Spleen (tissue), 11 donors: ENCODE results near the gene C20orf141. TPM values are rescaled to one million over a fixed set of nuclear protein-coding genes. Genes with fewer than 3 reads are reported as not detected.

Experiments used
- DNase-seq: peaks from one replicate; pipeline ENCODE4 v3.0.0-alpha.2; 2020
- H3K27ac ChIP-seq, 8 donors: fragments of 200-600 bp; sonication (generic) in 7 of 8; 1 replicate in 4 of 8; 2 replicates in 4 of 8; pipeline versions ENCODE4 v1.5.0 to v1.8.0; 2016 to 2021; ENCODE audit warnings: inconsistent platforms in 4 of 8, mild to moderate bottlenecking in 4 of 8, moderate library complexity in 1 of 8
- H3K27me3 ChIP-seq, 7 donors: fragments of 200-600 bp; sonication (generic) in 6 of 7; replicated peaks in 1 of 7; 1 replicate in 4 of 7; 2 replicates in 3 of 7; pipeline versions ENCODE4 v1.5.0 to v1.8.0; 2016 to 2021; ENCODE audit warnings: inconsistent platforms in 3 of 7, mild to moderate bottlenecking in 1 of 7
- H3K36me3 ChIP-seq, 6 donors: fragments of 200-600 bp; sonication (generic) in 5 of 6; 1 replicate in 4 of 6; 2 replicates in 2 of 6; pipeline versions ENCODE4 v1.5.0 to v1.8.0; 2016 to 2021; ENCODE audit warnings: inconsistent platforms in 2 of 6
- H3K4me1 ChIP-seq, 6 donors: fragments of 200-600 bp; sonication (generic) in 5 of 6; 1 replicate in 3 of 6; 2 replicates in 3 of 6; pipeline versions ENCODE4 v1.5.0 to v1.8.0; 2016 to 2021; ENCODE audit warnings: inconsistent platforms in 3 of 6
- H3K4me3 ChIP-seq, 8 donors: fragments of 200-600 bp; sonication (generic) in 7 of 8; 1 replicate in 4 of 8; 2 replicates in 4 of 8; pipeline versions ENCODE4 v1.5.0 to v1.8.0; 2016 to 2021; ENCODE audit warnings: inconsistent platforms in 4 of 8, mild to moderate bottlenecking in 4 of 8, moderate library complexity in 2 of 8
- H3K9me3 ChIP-seq, 8 donors: fragments of 200-600 bp; sonication (generic) in 7 of 8; 1 replicate in 4 of 8; 2 replicates in 4 of 8; pipeline versions ENCODE4 v1.5.0 to v1.8.0; 2016 to 2021; ENCODE audit warnings: inconsistent platforms in 4 of 8
- POLR2A ChIP-seq, 3 donors: fragments of 450-650 bp; IDR thresholded peaks; one replicate each; pipeline ENCODE4 v1.5.1; 2017; ENCODE audit warnings: antibody characterized with exemption in 3 of 3, mild to moderate bottlenecking in 1 of 3
- POLR2AphosphoS5 ChIP-seq, 3 donors: sonication (generic); formaldehyde crosslinking; IDR thresholded peaks; one replicate each; pipeline ENCODE4 v1.5.1; 2017; ENCODE audit warnings: antibody characterized with exemption in 3 of 3
- WGBS, 5 donors: extraction: QIAGEN DNeasy Blood & Tissue Kit in 3 of 5; methylation state at CpG; one replicate each; pipeline versions ENCODE4 v1.1.5 to v1.1.7; 2013 to 2018; 5-methylcytosine and 5-hydroxymethylcytosine counted together
- intact Hi-C: fragments of 100-400 bp; cut with DNase I; formaldehyde crosslinking; loops from one replicate; pipeline ENCODE4 v1.15.0; 2023; ENCODE audit warnings: low total_unique reads
- polyA plus RNA-seq, 3 donors: library from polyadenylated mRNA; stranded (reverse); fragments of 200-250 nt; gene quantifications; one replicate each; pipeline ENCODE4 v1.2.1, GENCODE V29; 2013
- total RNA-seq, 7 donors: library from RNA; depleted of rRNA in 3 of 7; stranded (reverse); fragments of >200 nt in 3 of 7; fragmentation: NEBNext Ultra II Directional in 4 of 7; extraction: Animal tissue kit (Norgen Biotek cat#: 25700) in 4 of 7; gene quantifications; one replicate each; pipeline versions ENCODE4 v1.1.0 to v1.2.1, GENCODE V29; 2016 to 2021
- TF ChIP-seq, protein P1 (sequence below), 11 experiments: fragments of 200-600 bp in 7 of 11; fragments of 450-650 bp in 4 of 11; sonication (generic) in 4 of 11; IDR thresholded peaks in 8 of 11; conservative IDR thresholded peaks in 3 of 11; 1 replicate in 7 of 11; 2 replicates in 4 of 11; pipeline versions ENCODE4 v1.4.0 to v1.8.0; 2016 to 2021; ENCODE audit warnings: antibody characterized with exemption in 11 of 11, inconsistent platforms in 4 of 11, mild to moderate bottlenecking in 1 of 11
- donor health status: healthy with polysubstance abuse.
- donor health status: DM: no; HTN: no; CAD: no; lungs with moderate emphysema.
- donor health status: DM: no; HTN: no; CAD: no.
- donor health status: Bipolar disorder and iron deficiency.
- donor health status: healthy.
- donor health status: DM: no; HTN: no; CAD: no.
- donor health status: DM: yes; HTN: yes; CAD: no.

C20orf141 gene
- total and polyA plus RNA-seq, 10 donors, result not detected

- H3K9me3 ChIP-seq, result no peaks in the 10 kb centered on the region
- peak within 1 kb of the TSS; percentile 73 to 98 (median 96) for H3K4me3 ChIP-seq
- intact Hi-C loops, result no loop called here
- TF ChIP-seq POLR2AphosphoS5 (IDR thresholded peaks at IDR 0.05), result peak; percentile 91 to 95 (median 93)
- TF ChIP-seq POLR2A (IDR thresholded peaks at IDR 0.05), result peak in 1 of 3 donors; percentile 64
- TF ChIP-seq, protein P1, sequence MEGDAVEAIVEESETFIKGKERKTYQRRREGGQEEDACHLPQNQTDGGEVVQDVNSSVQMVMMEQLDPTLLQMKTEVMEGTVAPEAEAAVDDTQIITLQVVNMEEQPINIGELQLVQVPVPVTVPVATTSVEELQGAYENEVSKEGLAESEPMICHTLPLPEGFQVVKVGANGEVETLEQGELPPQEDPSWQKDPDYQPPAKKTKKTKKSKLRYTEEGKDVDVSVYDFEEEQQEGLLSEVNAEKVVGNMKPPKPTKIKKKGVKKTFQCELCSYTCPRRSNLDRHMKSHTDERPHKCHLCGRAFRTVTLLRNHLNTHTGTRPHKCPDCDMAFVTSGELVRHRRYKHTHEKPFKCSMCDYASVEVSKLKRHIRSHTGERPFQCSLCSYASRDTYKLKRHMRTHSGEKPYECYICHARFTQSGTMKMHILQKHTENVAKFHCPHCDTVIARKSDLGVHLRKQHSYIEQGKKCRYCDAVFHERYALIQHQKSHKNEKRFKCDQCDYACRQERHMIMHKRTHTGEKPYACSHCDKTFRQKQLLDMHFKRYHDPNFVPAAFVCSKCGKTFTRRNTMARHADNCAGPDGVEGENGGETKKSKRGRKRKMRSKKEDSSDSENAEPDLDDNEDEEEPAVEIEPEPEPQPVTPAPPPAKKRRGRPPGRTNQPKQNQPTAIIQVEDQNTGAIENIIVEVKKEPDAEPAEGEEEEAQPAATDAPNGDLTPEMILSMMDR (IDR thresholded peaks at IDR 0.05 in 8 of 11, conservative IDR thresholded peaks at IDR 0.05 in 3 of 11), result no peak
- H3K27me3 ChIP-seq, result no peaks in the 10 kb centered on the region
- DNase-seq, result peak; percentile 97
- peaks cover 8 to 45% (median 32%) of the 10 kb centered on the region in 6 donors for H3K4me1 ChIP-seq
- peak within 1 kb of the TSS; percentile 89 to 97 (median 96) for H3K27ac ChIP-seq
- H3K36me3 ChIP-seq, result peaks cover 0 to 43% (median 3%) of the 10 kb centered on the region in 6 donors
- 0 to 10% (median 4%) methylated on average over 25 to 98 of the region's 98 CpGs for WGBS, 5 donors
These were observed 25.6 kb downstream of the C20orf141 start, which contains the start of the genes PCED1A and VPS16 for GRCh38 chr20:2840138-2840966. Gene PCED1A, minus strand, starts transcription at chr20:2840655. Its CDS starts 743 bp downstream, at chr20:2839912. Gene VPS16, plus strand, starts transcription at chr20:2840745. Its CDS starts 30 bp downstream, at chr20:2840775.

- no peaks in the 10 kb centered on the region for H3K27me3 ChIP-seq
- 8 to 12% (median 9%) methylated on average over 22 to 33 of the region's 33 CpGs for WGBS, 5 donors
These were observed 26.3 kb downstream of the C20orf141 start for GRCh38 chr20:2840967-2841531.

GRCh38 chr20:2845607-2846006 is 30.8 kb downstream of the C20orf141 start:
- Histone ChIP-seq H3K9me3 (no peaks in the 10 kb centered on the region), H3K4me1 (peaks cover 0 to 24% (median 14%) of the 10 kb centered on the region in 6 donors), H3K36me3 (peaks cover 0 to 34% (median 0%) of the 10 kb centered on the region in 6 donors), H3K4me3 (no peak overlapping the region), H3K27ac (no peak overlapping the region), H3K27me3 (no peaks in the 10 kb centered on the region)
- intact Hi-C loops, result no loop called here
- no peak for DNase-seq
- TF ChIP-seq POLR2AphosphoS5 (IDR thresholded peaks at IDR 0.05) (no peak), POLR2A (IDR thresholded peaks at IDR 0.05) (no peak)
- TF ChIP-seq, protein P1 (IDR thresholded peaks at IDR 0.05 in 8 of 11, conservative IDR thresholded peaks at IDR 0.05 in 3 of 11), result no peak
- WGBS, 5 donors, result 60 to 76% (median 72%) methylated on average over 2 of the region's 2 CpGs

More at GRCh38 chr20:2840967-2841531, 26.3 kb downstream of the C20orf141 start:
- Histone ChIP-seq H3K4me3 (peak overlapping the region; percentile 73 to 98 (median 96)), H3K4me1 (peaks cover 8 to 45% (median 32%) of the 10 kb centered on the region in 6 donors), H3K27ac (peak overlapping the region; percentile 89 to 97 (median 96)), H3K9me3 (no peaks in the 10 kb centered on the region), H3K36me3 (peaks cover 0 to 36% (median 3%) of the 10 kb centered on the region in 6 donors)
- TF ChIP-seq POLR2A (IDR thresholded peaks at IDR 0.05) (no peak), POLR2AphosphoS5 (IDR thresholded peaks at IDR 0.05) (no peak)
- DNase-seq, result peak; percentile 90
- intact Hi-C loops, result no loop called here

- intact Hi-C loops, result no loop called here
- no peak overlapping the region for H3K4me3 ChIP-seq
- peaks cover 0 to 16% (median 5%) of the 10 kb centered on the region in 6 donors for H3K4me1 ChIP-seq
- H3K27ac ChIP-seq, result no peak overlapping the region
- DNase-seq, result no peak
- no peaks in the 10 kb centered on the region for H3K27me3 ChIP-seq
- H3K36me3 ChIP-seq, result peaks cover 0 to 34% (median 0%) of the 10 kb centered on the region in 6 donors
- no peaks in the 10 kb centered on the region for H3K9me3 ChIP-seq
- WGBS, 5 donors, result 53 to 83% (median 68%) methylated on average over 5 of the region's 5 CpGs
- TF ChIP-seq, protein P1 (IDR thresholded peaks at IDR 0.05 in 8 of 11, conservative IDR thresholded peaks at IDR 0.05 in 3 of 11), result no peak
- TF ChIP-seq POLR2A (IDR thresholded peaks at IDR 0.05), result no peak
These were observed 31.9 kb downstream of the C20orf141 start for GRCh38 chr20:2846698-2847097.
